Stomach (tissue), 4 donors: ENCODE measurements around the gene PLEKHG4.

ENCODE experiments used
- CTCF ChIP-seq, 7 experiments: fragments of 450-650 bp in 4 of 7; fragments of 200-600 bp in 3 of 7; sonication (generic) in 3 of 7; IDR thresholded peaks; one replicate each; pipeline ENCODE4 v1.5.1; 2016 to 2019; ENCODE audit warnings: antibody characterized with exemption in 7 of 7, control low read depth in 2 of 7, mild to moderate bottlenecking in 1 of 7
- EP300 ChIP-seq: sonication (generic); formaldehyde crosslinking; IDR thresholded peaks from one replicate; pipeline ENCODE4 v1.6.1; 2017; ENCODE audit warnings: antibody characterized with exemption
- POLR2A ChIP-seq, 4 donors: fragments of 450-650 bp; IDR thresholded peaks; one replicate each; pipeline ENCODE4 v1.6.1; 2016; ENCODE audit warnings: antibody characterized with exemption in 4 of 4, control low read depth in 2 of 4, mild to moderate bottlenecking in 1 of 4, moderate library complexity in 1 of 4
- POLR2AphosphoS5 ChIP-seq, 3 donors: sonication (generic); formaldehyde crosslinking; IDR thresholded peaks; one replicate each; pipeline ENCODE4 v1.6.1; 2016; ENCODE audit warnings: antibody characterized with exemption in 3 of 3

GRCh38 chr16:67294171-67294757 is 14.9 kb downstream of the PLEKHG4 start:
- TF ChIP-seq POLR2AphosphoS5 (IDR thresholded peaks at IDR 0.05) (no peak), CTCF (IDR thresholded peaks at IDR 0.05) (no peak), POLR2A (IDR thresholded peaks at IDR 0.05) (no peak), EP300 (no peak)
